ENCODE data around the gene LETMD1. TPM values are rescaled to one million over a fixed set of nuclear protein-coding genes. Genes with fewer than 3 reads are reported as not detected.

LETMD1 gene
- polyA plus RNA-seq, 6 donors from 2014 or later: 17.9 to 32.7 (median 24.8) TPM

GRCh38 chr12:51033048-51033447 is 15.1 kb upstream of the LETMD1 start:
- Mint-ChIP-seq H3K4me1 (no peaks in the 10 kb centered on the region), H3K36me3 (no peaks in the 10 kb centered on the region)
- ATAC-seq (ENCODE audit: low read depth in 2 of 2): no peak

GRCh38 chr12:51033457-51034089 is 14.6 kb upstream of the LETMD1 start:
- H3K4me1 Mint-ChIP-seq: no peaks in the 10 kb centered on the region
- peaks cover 0 to 4% (median 0%) of the 10 kb centered on the region in 3 donors for H3K27me3 Mint-ChIP-seq
- no peaks in the 10 kb centered on the region for H3K36me3 Mint-ChIP-seq
- peak overlapping the region in 1 of 8 donors; percentile 4 for H3K4me3 Mint-ChIP-seq
- no peaks in the 10 kb centered on the region for H3K9me3 Mint-ChIP-seq
- peak overlapping the region in 1 of 6 donors; percentile 91 for H3K27ac Mint-ChIP-seq
- DNase-seq: no peak
- ATAC-seq (ENCODE audit: low read depth in 2 of 2): no peak

More at GRCh38 chr12:51033048-51033447, 15.1 kb upstream of the LETMD1 start:
- Mint-ChIP-seq H3K9me3 (no peaks in the 10 kb centered on the region), H3K27ac (peak overlapping the region in 1 of 6 donors; percentile 91), H3K27me3 (peaks cover 0 to 5% (median 0%) of the 10 kb centered on the region in 3 donors), H3K4me3 (peak overlapping the region in 1 of 8 donors; percentile 4)
- DNase-seq: no peak

GRCh38 chr12:51036279-51036678 is 11.8 kb upstream of the LETMD1 start:
- H3K27me3 Mint-ChIP-seq: no peaks in the 10 kb centered on the region
- H3K4me3 Mint-ChIP-seq: no peak overlapping the region
- no peaks in the 10 kb centered on the region for H3K9me3 Mint-ChIP-seq
- no peaks in the 10 kb centered on the region for H3K36me3 Mint-ChIP-seq
- no peak overlapping the region for H3K27ac Mint-ChIP-seq
- no peaks in the 10 kb centered on the region for H3K4me1 Mint-ChIP-seq
- ATAC-seq (ENCODE audit: low read depth in 2 of 2) (no peak), DNase-seq (no peak)

- H3K27me3 Mint-ChIP-seq: no peaks in the 10 kb centered on the region
- DNase-seq (no peak), ATAC-seq (ENCODE audit: low read depth in 2 of 2) (no peak)
- H3K4me1 Mint-ChIP-seq: peaks cover 22 to 40% (median 27%) of the 10 kb centered on the region in 3 donors
- H3K4me3 Mint-ChIP-seq: peak overlapping the region; percentile 90 to 98 (median 96)
- H3K27ac Mint-ChIP-seq: peak overlapping the region; percentile 90 to 97 (median 96)
- peaks cover 6 to 7% of the 10 kb centered on the region in 2 donors for H3K36me3 Mint-ChIP-seq
- no peaks in the 10 kb centered on the region for H3K9me3 Mint-ChIP-seq
Observed at GRCh38 chr12:51048661-51049251, 629 bp downstream of the LETMD1 start.

- Mint-ChIP-seq H3K4me1 (peaks cover 22 to 40% (median 27%) of the 10 kb centered on the region in 3 donors), H3K9me3 (no peaks in the 10 kb centered on the region), H3K27me3 (no peaks in the 10 kb centered on the region), H3K27ac (peak overlapping the region in 2 of 6 donors; percentile 90 to 91), H3K4me3 (peak overlapping the region in 6 of 8 donors; percentile 25 to 97 (median 95)), H3K36me3 (peaks cover 7 to 11% of the 10 kb centered on the region in 2 donors)
- DNase-seq (no peak), ATAC-seq (ENCODE audit: low read depth in 2 of 2) (no peak)
Observed at GRCh38 chr12:51049525-51049924, 1.4 kb downstream of the LETMD1 start.

- H3K9me3 Mint-ChIP-seq: no peaks in the 10 kb centered on the region
- no peak overlapping the region for H3K4me3 Mint-ChIP-seq
- H3K27ac Mint-ChIP-seq: peak overlapping the region in 3 of 6 donors; percentile 5 to 73 (median 15)
- H3K27me3 Mint-ChIP-seq: no peaks in the 10 kb centered on the region
- DNase-seq: no peak
- H3K36me3 Mint-ChIP-seq: peaks cover 7 to 11% of the 10 kb centered on the region in 2 donors
- peaks cover 22 to 34% (median 23%) of the 10 kb centered on the region in 3 donors for H3K4me1 Mint-ChIP-seq
- ATAC-seq (ENCODE audit: low read depth in 2 of 2): no peak
Observed at GRCh38 chr12:51051787-51052186, 3.7 kb downstream of the LETMD1 start.

- ATAC-seq (ENCODE audit: low read depth in 2 of 2) (no peak), DNase-seq (no peak)
- H3K4me1 Mint-ChIP-seq: peaks cover 4 to 6% (median 4%) of the 10 kb centered on the region in 3 donors
- H3K4me3 Mint-ChIP-seq: no peak overlapping the region
- H3K27me3 Mint-ChIP-seq: no peaks in the 10 kb centered on the region
- H3K9me3 Mint-ChIP-seq: no peaks in the 10 kb centered on the region
- H3K36me3 Mint-ChIP-seq: peaks cover 7 to 14% of the 10 kb centered on the region in 2 donors
- H3K27ac Mint-ChIP-seq: no peak overlapping the region
Observed at GRCh38 chr12:51055060-51055459, 6.9 kb downstream of the LETMD1 start.

- DNase-seq (no peak), ATAC-seq (ENCODE audit: low read depth in 2 of 2) (no peak)
- Mint-ChIP-seq H3K4me3 (no peak overlapping the region), H3K27me3 (no peaks in the 10 kb centered on the region), H3K9me3 (no peaks in the 10 kb centered on the region), H3K4me1 (peaks cover 4 to 6% (median 4%) of the 10 kb centered on the region in 3 donors), H3K36me3 (peaks cover 7 to 18% of the 10 kb centered on the region in 2 donors), H3K27ac (no peak overlapping the region)
Observed at GRCh38 chr12:51056242-51056641, 8.1 kb downstream of the LETMD1 start.

- Mint-ChIP-seq H3K27me3 (no peaks in the 10 kb centered on the region), H3K9me3 (no peaks in the 10 kb centered on the region), H3K4me3 (no peak overlapping the region), H3K36me3 (peaks cover 6 to 11% of the 10 kb centered on the region in 2 donors), H3K4me1 (no peaks in the 10 kb centered on the region), H3K27ac (peak overlapping the region in 3 of 6 donors; percentile 20 to 42 (median 41))
- ATAC-seq (ENCODE audit: low read depth in 2 of 2) (no peak), DNase-seq (no peak)
Observed at GRCh38 chr12:51059086-51059485, 11.0 kb downstream of the LETMD1 start.

GRCh38 chr12:51062631-51063397 is 14.7 kb downstream of the LETMD1 start:
- Mint-ChIP-seq H3K27me3 (no peaks in the 10 kb centered on the region), H3K36me3 (peaks cover 11 to 17% of the 10 kb centered on the region in 2 donors), H3K27ac (peak overlapping the region in 2 of 6 donors; percentile 5 to 77), H3K4me1 (peaks cover 0 to 3% (median 0%) of the 10 kb centered on the region in 3 donors), H3K9me3 (no peaks in the 10 kb centered on the region), H3K4me3 (peak overlapping the region in 1 of 8 donors; percentile 6)
- no peak for ATAC-seq (ENCODE audit: low read depth in 2 of 2)
- no peak for DNase-seq

- H3K4me1 Mint-ChIP-seq: peaks cover 0 to 4% (median 0%) of the 10 kb centered on the region in 3 donors
- DNase-seq: no peak
- peaks cover 12 to 14% of the 10 kb centered on the region in 2 donors for H3K36me3 Mint-ChIP-seq
- H3K27ac Mint-ChIP-seq: no peak overlapping the region
- H3K4me3 Mint-ChIP-seq: peak overlapping the region in 1 of 8 donors; percentile 35
- H3K27me3 Mint-ChIP-seq: no peaks in the 10 kb centered on the region
- H3K9me3 Mint-ChIP-seq: no peaks in the 10 kb centered on the region
- no peak for ATAC-seq (ENCODE audit: low read depth in 2 of 2)
Observed at GRCh38 chr12:51065530-51065929, 17.4 kb downstream of the LETMD1 start.

GRCh38 chr12:51067229-51067628 is 19.1 kb downstream of the LETMD1 start:
- H3K27me3 Mint-ChIP-seq: no peaks in the 10 kb centered on the region
- H3K4me1 Mint-ChIP-seq: peaks cover 0 to 4% (median 0%) of the 10 kb centered on the region in 3 donors
- no peak overlapping the region for H3K27ac Mint-ChIP-seq
- peaks cover 12 to 14% of the 10 kb centered on the region in 2 donors for H3K36me3 Mint-ChIP-seq
- H3K4me3 Mint-ChIP-seq: no peak overlapping the region
- no peak for DNase-seq
- no peak for ATAC-seq (ENCODE audit: low read depth in 2 of 2)
- no peaks in the 10 kb centered on the region for H3K9me3 Mint-ChIP-seq

- peak overlapping the region in 1 of 6 donors; percentile 73 for H3K27ac Mint-ChIP-seq
- ATAC-seq (ENCODE audit: low read depth in 2 of 2): no peak
- H3K9me3 Mint-ChIP-seq: no peaks in the 10 kb centered on the region
- DNase-seq: no peak
- H3K36me3 Mint-ChIP-seq: peaks cover 12 to 14% of the 10 kb centered on the region in 2 donors
- H3K4me3 Mint-ChIP-seq: no peak overlapping the region
- H3K4me1 Mint-ChIP-seq: peaks cover 0 to 4% (median 0%) of the 10 kb centered on the region in 3 donors
- no peaks in the 10 kb centered on the region for H3K27me3 Mint-ChIP-seq
Observed at GRCh38 chr12:51067771-51068170, 19.6 kb downstream of the LETMD1 start.

All from naive B cell (primary cell).